Activated T-cell treated with anti-CD3 and anti-CD28 coated beads, Interleukin-2, amount 50 U/mL, for 72 hours (primary cell): Measurements from ENCODE around the gene PARD3B. TPM values are rescaled to one million over a fixed set of nuclear protein-coding genes. Genes with fewer than 3 reads are reported as not detected.

Source experiments
- ATAC-seq, 2 donors: fragments of 150-1000 bp; cut with Tn5 transposase; replicated peaks in 1 of 2; 2 replicates each; pipeline ENCODE4 v1.10.0; 2021; ENCODE audit warnings: moderate library complexity in 2 of 2, mild to moderate bottlenecking in 1 of 2
- DNase-seq, 2 donors: peaks; one replicate each; pipeline ENCODE4 v3.0.0; 2021 to 2022; ENCODE audit warnings: mixed read lengths in 1 of 2
- H3K27ac Mint-ChIP-seq: one replicate; pipeline ENCODE4 v1.8.0; 2022; ENCODE audit warnings: mild to moderate bottlenecking, moderate library complexity, mixed read lengths
- H3K27me3 Mint-ChIP-seq: one replicate; pipeline ENCODE4 v1.8.0; 2022; ENCODE audit warnings: low read depth, mixed read lengths
- H3K36me3 Mint-ChIP-seq, 2 donors: one replicate each; pipeline ENCODE4 v1.8.0; 2022; ENCODE audit warnings: mixed read lengths in 2 of 2, mild to moderate bottlenecking in 1 of 2; ENCODE audit not compliant: insufficient read depth in 2 of 2
- H3K4me1 Mint-ChIP-seq: one replicate; pipeline ENCODE4 v1.8.0; 2022; ENCODE audit warnings: low read depth, mixed read lengths
- H3K4me3 Mint-ChIP-seq, 2 donors: one replicate each; pipeline ENCODE4 v1.8.0; 2022; ENCODE audit warnings: mild to moderate bottlenecking in 2 of 2, mixed read lengths in 2 of 2, moderate library complexity in 2 of 2
- H3K9me3 Mint-ChIP-seq, 2 donors: one replicate each; pipeline ENCODE4 v1.8.0; 2022; ENCODE audit warnings: mixed read lengths in 2 of 2
- total RNA-seq, 2 donors: library from RNA; stranded (reverse); gene quantifications; one replicate each; pipeline ENCODE4 v1.2.3, GENCODE V29; 2022

The PARD3B gene
- total RNA-seq, 2 donors from 2014 or later: 0.74 to 0.96 TPM

GRCh38 chr2:205579335-205579734, 1034.1 kb downstream of the PARD3B start:
- Mint-ChIP-seq H3K4me1 (no peaks in the 10 kb centered on the region), H3K36me3 (peaks cover 0 to 2% of the 10 kb centered on the region in 2 donors), H3K27ac (no peak overlapping the region), H3K4me3 (no peak overlapping the region), H3K9me3 (peaks cover 4 to 5% of the 10 kb centered on the region in 2 donors), H3K27me3 (no peaks in the 10 kb centered on the region)
- ATAC-seq (no peak), DNase-seq (no peak)

- Mint-ChIP-seq H3K27ac (no peak overlapping the region), H3K27me3 (no peaks in the 10 kb centered on the region), H3K9me3 (peaks cover 4% of the 10 kb centered on the region in 2 donors), H3K4me1 (no peaks in the 10 kb centered on the region), H3K36me3 (peaks cover 0 to 2% of the 10 kb centered on the region in 2 donors), H3K4me3 (no peak overlapping the region)
- DNase-seq: no peak
- ATAC-seq: no peak
Measured at GRCh38 chr2:205580212-205580987, 1035.1 kb downstream of the PARD3B start.

- no peak overlapping the region for H3K27ac Mint-ChIP-seq
- no peaks in the 10 kb centered on the region for H3K36me3 Mint-ChIP-seq
- ATAC-seq: no peak
- DNase-seq: no peak
- H3K27me3 Mint-ChIP-seq: no peaks in the 10 kb centered on the region
- no peak overlapping the region for H3K4me3 Mint-ChIP-seq
- H3K9me3 Mint-ChIP-seq: no peaks in the 10 kb centered on the region
- no peaks in the 10 kb centered on the region for H3K4me1 Mint-ChIP-seq
Measured at GRCh38 chr2:205582366-205582765, 1037.1 kb downstream of the PARD3B start.

GRCh38 chr2:205585449-205586383, 1040.4 kb downstream of the PARD3B start:
- no peak overlapping the region for H3K27ac Mint-ChIP-seq
- no peak overlapping the region for H3K4me3 Mint-ChIP-seq
- H3K27me3 Mint-ChIP-seq: peaks cover 6% of the 10 kb centered on the region
- H3K9me3 Mint-ChIP-seq: no peaks in the 10 kb centered on the region
- ATAC-seq: no peak
- no peaks in the 10 kb centered on the region for H3K4me1 Mint-ChIP-seq
- DNase-seq: no peak
- H3K36me3 Mint-ChIP-seq: no peaks in the 10 kb centered on the region

GRCh38 chr2:205586626-205587025, 1041.4 kb downstream of the PARD3B start:
- Mint-ChIP-seq H3K27me3 (peaks cover 15% of the 10 kb centered on the region), H3K9me3 (no peaks in the 10 kb centered on the region), H3K27ac (no peak overlapping the region), H3K36me3 (no peaks in the 10 kb centered on the region), H3K4me3 (no peak overlapping the region), H3K4me1 (no peaks in the 10 kb centered on the region)
- DNase-seq (no peak), ATAC-seq (no peak)

- Mint-ChIP-seq H3K4me3 (no peak overlapping the region), H3K9me3 (no peaks in the 10 kb centered on the region), H3K4me1 (no peaks in the 10 kb centered on the region), H3K36me3 (no peaks in the 10 kb centered on the region), H3K27ac (no peak overlapping the region), H3K27me3 (peaks cover 17% of the 10 kb centered on the region)
- DNase-seq: no peak
- no peak for ATAC-seq
Measured at GRCh38 chr2:205589479-205589878, 1044.2 kb downstream of the PARD3B start.

GRCh38 chr2:205590759-205591158, 1045.5 kb downstream of the PARD3B start:
- no peak overlapping the region for H3K27ac Mint-ChIP-seq
- H3K9me3 Mint-ChIP-seq: no peaks in the 10 kb centered on the region
- ATAC-seq (no peak), DNase-seq (no peak)
- peaks cover 17% of the 10 kb centered on the region for H3K27me3 Mint-ChIP-seq
- H3K36me3 Mint-ChIP-seq: no peaks in the 10 kb centered on the region
- no peak overlapping the region for H3K4me3 Mint-ChIP-seq
- H3K4me1 Mint-ChIP-seq: no peaks in the 10 kb centered on the region

- Mint-ChIP-seq H3K4me1 (no peaks in the 10 kb centered on the region), H3K36me3 (no peaks in the 10 kb centered on the region), H3K27ac (no peak overlapping the region), H3K9me3 (no peaks in the 10 kb centered on the region), H3K27me3 (peaks cover 28% of the 10 kb centered on the region), H3K4me3 (no peak overlapping the region)
- DNase-seq (no peak), ATAC-seq (no peak)
Measured at GRCh38 chr2:205593891-205594290, 1048.6 kb downstream of the PARD3B start.

GRCh38 chr2:205596581-205596980, 1051.3 kb downstream of the PARD3B start:
- Mint-ChIP-seq H3K27ac (no peak overlapping the region), H3K27me3 (peaks cover 16% of the 10 kb centered on the region), H3K9me3 (peaks cover 1% of the 10 kb centered on the region in 2 donors), H3K4me1 (no peaks in the 10 kb centered on the region), H3K4me3 (no peak overlapping the region), H3K36me3 (no peaks in the 10 kb centered on the region)
- ATAC-seq (no peak), DNase-seq (no peak)

- H3K9me3 Mint-ChIP-seq: peaks cover 14 to 19% of the 10 kb centered on the region in 2 donors
- H3K4me1 Mint-ChIP-seq: peaks cover 13% of the 10 kb centered on the region
- H3K27ac Mint-ChIP-seq: no peak overlapping the region
- ATAC-seq (no peak), DNase-seq (no peak)
- peaks cover 15 to 22% of the 10 kb centered on the region in 2 donors for H3K36me3 Mint-ChIP-seq
- peaks cover 47% of the 10 kb centered on the region for H3K27me3 Mint-ChIP-seq
- no peak overlapping the region for H3K4me3 Mint-ChIP-seq
Measured at GRCh38 chr2:205605638-205606304, 1060.5 kb downstream of the PARD3B start.

GRCh38 chr2:205607146-205607545, 1061.9 kb downstream of the PARD3B start:
- peaks cover 50% of the 10 kb centered on the region for H3K27me3 Mint-ChIP-seq
- H3K4me1 Mint-ChIP-seq: peaks cover 27% of the 10 kb centered on the region
- peaks cover 13 to 18% of the 10 kb centered on the region in 2 donors for H3K9me3 Mint-ChIP-seq
- no peak overlapping the region for H3K4me3 Mint-ChIP-seq
- H3K36me3 Mint-ChIP-seq: peaks cover 15 to 23% of the 10 kb centered on the region in 2 donors
- DNase-seq: no peak
- ATAC-seq: no peak
- no peak overlapping the region for H3K27ac Mint-ChIP-seq

GRCh38 chr2:205609113-205609512, 1063.8 kb downstream of the PARD3B start:
- H3K4me3 Mint-ChIP-seq: no peak overlapping the region

GRCh38 chr2:205610437-205610836, 1065.2 kb downstream of the PARD3B start:
- peaks cover 22% of the 10 kb centered on the region for H3K27me3 Mint-ChIP-seq
- peak overlapping the region; percentile 1 to 31 for H3K4me3 Mint-ChIP-seq

More at GRCh38 chr2:205609113-205609512, 1063.8 kb downstream of the PARD3B start:
- ATAC-seq (no peak), DNase-seq (no peak)
- Mint-ChIP-seq H3K9me3 (peaks cover 7 to 11% of the 10 kb centered on the region in 2 donors), H3K4me1 (peaks cover 46% of the 10 kb centered on the region), H3K27ac (no peak overlapping the region), H3K27me3 (peaks cover 33% of the 10 kb centered on the region), H3K36me3 (peaks cover 10 to 16% of the 10 kb centered on the region in 2 donors)

More at GRCh38 chr2:205610437-205610836, 1065.2 kb downstream of the PARD3B start:
- ATAC-seq: no peak
- H3K4me1 Mint-ChIP-seq: peaks cover 50% of the 10 kb centered on the region
- peaks cover 1 to 7% of the 10 kb centered on the region in 2 donors for H3K36me3 Mint-ChIP-seq
- no peak overlapping the region for H3K27ac Mint-ChIP-seq
- H3K9me3 Mint-ChIP-seq: peaks cover 0 to 3% of the 10 kb centered on the region in 2 donors
- no peak for DNase-seq
